ENCODE results near the gene C6orf47. TPM values are rescaled to one million over a fixed set of nuclear protein-coding genes. Genes with fewer than 3 reads are reported as not detected.

Gene C6orf47, protein sequence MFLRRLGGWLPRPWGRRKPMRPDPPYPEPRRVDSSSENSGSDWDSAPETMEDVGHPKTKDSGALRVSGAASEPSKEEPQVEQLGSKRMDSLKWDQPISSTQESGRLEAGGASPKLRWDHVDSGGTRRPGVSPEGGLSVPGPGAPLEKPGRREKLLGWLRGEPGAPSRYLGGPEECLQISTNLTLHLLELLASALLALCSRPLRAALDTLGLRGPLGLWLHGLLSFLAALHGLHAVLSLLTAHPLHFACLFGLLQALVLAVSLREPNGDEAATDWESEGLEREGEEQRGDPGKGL
- total RNA-seq: 15.9 TPM

GRCh38 chr6:31660381-31661261 is at the start of gene C6orf47:
Gene C6orf47 (minus strand): TSS chr6:31660778. CDS start chr6:31659947, 831 bp downstream.

GRCh38 chr6:31706599-31706998 is 46.0 kb upstream of the C6orf47 start, which contains the start of gene LY6G6F:
Gene LY6G6F (plus strand): TSS chr6:31706866. CDS start chr6:31706907, 41 bp downstream.

GRCh38 chr6:31702819-31703716 is 42.5 kb upstream of the C6orf47 start, which contains the start of gene ABHD16A:
Gene ABHD16A (minus strand): TSS chr6:31703324. CDS start chr6:31703281, 43 bp downstream.

DNA sequence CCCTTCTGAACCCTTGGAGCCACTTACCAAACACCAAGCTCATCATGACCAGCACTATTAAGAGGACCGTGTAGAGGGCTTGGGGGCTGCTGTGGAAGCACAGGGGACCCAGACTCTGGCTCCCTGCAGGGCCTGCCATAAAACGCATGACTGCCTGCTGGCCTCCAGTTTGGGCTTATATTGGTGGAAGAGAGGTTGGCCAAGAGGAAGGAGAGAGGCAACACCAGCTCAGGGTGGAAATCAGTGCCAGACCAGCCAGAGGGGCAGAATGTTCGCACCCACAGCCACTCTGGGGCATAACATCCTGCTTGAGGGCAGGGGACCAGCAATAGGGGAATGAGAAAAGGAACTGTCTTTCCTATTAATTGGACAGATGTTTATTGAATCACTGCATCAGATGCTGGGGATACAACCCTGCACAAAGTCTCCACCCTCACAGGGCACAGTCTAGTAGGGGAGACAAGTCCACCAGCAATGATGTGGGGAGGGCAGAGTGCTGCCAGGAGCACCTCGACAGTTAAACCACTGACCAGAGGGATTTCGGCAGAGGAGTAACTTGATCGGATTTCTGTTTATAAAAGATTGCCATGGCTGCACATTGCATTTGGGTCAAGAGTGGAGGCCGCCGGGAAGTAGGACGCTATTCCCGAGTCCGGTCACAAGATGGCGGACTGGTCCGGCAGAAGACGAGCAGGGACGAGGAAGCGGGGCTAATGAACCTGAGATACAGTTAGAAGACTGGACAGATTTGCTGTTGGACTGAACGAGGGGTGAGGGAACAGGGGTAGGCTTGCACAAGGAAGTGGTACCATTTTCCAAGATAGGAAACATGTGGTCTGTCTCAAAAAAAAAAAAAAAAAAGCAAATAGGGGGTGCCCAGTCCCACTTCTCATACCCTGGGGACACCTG is 19.9 kb upstream of the C6orf47 start, which contains the start of gene LY6G5C:
LY6G5C (minus strand) TSS at position 842 of the 909 bp plus-strand sequence; CDS start at position 148, 694 bp downstream.

GRCh38 chr6:31669676-31670075 is 9.1 kb upstream of the C6orf47 start, which contains the start of gene LY6G5B:
Gene LY6G5B (plus strand): TSS chr6:31669976. CDS start chr6:31670951, 975 bp downstream.

GRCh38 chr6:31665501-31666336 is 5.1 kb upstream of the C6orf47 start, which contains the start of gene CSNK2B:
Gene CSNK2B (plus strand): TSS chr6:31666080. CDS start chr6:31666832, 752 bp downstream.

GRCh38 chr6:31664790-31665500 is 4.4 kb upstream of the C6orf47 start, which contains the start of gene GPANK1:
Gene GPANK1 (minus strand): TSS chr6:31664997. CDS start chr6:31664478, 519 bp downstream.

DNA sequence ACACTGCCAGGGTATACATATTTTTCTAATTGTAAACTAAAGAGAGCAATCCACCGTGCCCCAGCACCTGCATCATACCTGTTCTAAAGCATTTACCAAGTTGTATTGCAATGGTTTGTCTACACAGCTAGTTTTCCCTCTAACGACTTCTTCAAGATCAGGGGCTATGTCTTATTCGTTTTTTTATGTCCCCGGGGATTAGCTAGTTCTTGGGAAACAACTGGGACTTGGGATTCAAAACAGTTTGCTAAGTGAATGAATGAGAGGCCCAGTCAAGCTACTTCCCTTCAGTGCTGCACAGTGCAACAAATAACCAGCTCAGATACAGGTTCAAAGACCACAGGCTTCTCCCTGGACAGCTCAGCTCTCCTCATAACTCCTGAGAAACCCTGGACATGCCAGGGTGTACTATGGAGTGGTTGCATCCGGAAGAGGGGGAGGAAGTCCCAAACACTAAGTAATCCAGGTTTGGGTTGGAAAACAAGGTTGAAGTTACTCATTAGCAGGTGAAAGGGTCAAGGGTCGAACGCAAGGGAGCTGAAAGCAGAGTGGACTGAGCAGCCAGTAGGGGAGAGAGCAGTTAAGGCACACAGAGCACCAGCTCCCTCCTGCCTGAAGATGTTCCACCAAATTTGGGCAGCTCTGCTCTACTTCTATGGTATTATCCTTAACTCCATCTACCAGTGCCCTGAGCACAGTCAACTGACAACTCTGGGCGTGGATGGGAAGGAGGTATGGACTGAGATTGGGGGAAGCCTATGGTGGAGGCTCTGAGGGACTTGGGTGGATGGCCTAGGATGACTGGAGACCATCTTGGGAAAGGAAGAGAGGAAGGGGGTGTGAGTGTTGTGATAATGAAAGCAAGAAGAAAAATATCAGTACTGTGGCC is 5.0 kb downstream of the C6orf47 start, which contains the start of gene APOM:
APOM (plus strand) TSS at position 546 of the 889 bp plus-strand sequence; CDS start at position 619, 73 bp downstream.

DNA sequence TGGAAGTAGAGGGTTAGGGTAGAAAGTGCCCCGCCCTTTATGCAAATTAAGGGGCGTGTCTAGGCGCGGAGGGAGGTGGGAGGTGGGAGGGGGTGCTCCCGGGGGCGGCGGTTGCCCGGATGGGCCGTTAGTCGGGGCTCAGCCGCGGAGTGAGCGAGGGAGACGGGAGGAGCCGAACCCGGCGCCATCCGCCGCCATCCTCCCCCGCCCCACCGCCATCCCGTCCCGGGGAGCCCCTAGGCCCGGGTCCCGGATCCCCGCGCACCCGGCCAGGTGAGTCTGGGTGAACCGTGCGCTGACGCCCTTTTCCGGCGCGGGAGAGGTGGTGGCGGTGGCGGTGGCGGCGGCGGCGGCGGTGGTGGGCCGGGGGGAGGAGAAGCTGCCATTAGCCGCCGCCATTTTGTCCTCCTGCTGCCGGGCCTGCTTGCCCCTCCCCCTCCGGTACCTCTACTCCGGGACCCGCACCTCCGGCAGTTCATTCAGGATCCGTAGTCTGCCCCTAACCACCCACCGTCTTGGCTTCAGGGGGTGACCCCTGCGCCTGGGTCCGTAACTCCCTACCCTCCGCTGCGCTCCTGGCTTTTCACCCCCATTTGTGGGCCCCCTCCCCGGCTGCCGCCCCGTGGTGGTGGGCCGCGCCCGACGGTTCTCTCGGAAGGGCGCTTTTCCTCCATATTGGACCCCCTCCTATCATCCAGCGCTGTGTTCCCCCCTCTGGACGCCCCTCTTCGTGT is 39.8 kb downstream of the C6orf47 start, which contains the start of gene PRRC2A:
PRRC2A (plus strand) TSS at position 130 of the 734 bp plus-strand sequence. CDS start 2,075 bp downstream, outside the sequence.

GRCh38 chr6:31614684-31615578 is 45.6 kb downstream of the C6orf47 start, which contains the start of gene AIF1:
Gene AIF1 (plus strand): TSS chr6:31615234. CDS start chr6:31615330, 96 bp downstream.

Small RNAs within 50 kb of the gene (small RNA-seq; reads per million reads assigned to genes)
- gene MIR4646 (not detected), gene MIR6832 (not detected), gene RF00019 (not detected), gene SNORA38 (2.6 reads per million, percentile 89 among the genes with 10 or more reads in this experiment), gene UQCRHP1 (not detected)

Other genes with a start within 250 kb of the C6orf47 start
- gene MICB, start 162.6 kb downstream of the C6orf47 start, total RNA-seq: 0.69 TPM
- gene MCCD1, start 131.8 kb downstream of the C6orf47 start, total RNA-seq: not detected
- gene DDX39B, start 118.8 kb downstream of the C6orf47 start, total RNA-seq: 303 TPM
- 69.4 TPM for gene ATP6V1G2, start 114.2 kb downstream of the C6orf47 start, total RNA-seq
- 16.1 TPM for gene NFKBIL1, start 113.2 kb downstream of the C6orf47 start, total RNA-seq
- not detected for gene LTA, start 88.5 kb downstream of the C6orf47 start, total RNA-seq
- 0.23 TPM for gene TNF, start 85.2 kb downstream of the C6orf47 start, total RNA-seq
- 0.46 TPM for gene LTB, start 78.4 kb downstream of the C6orf47 start, total RNA-seq
- gene LST1, start 74.5 kb downstream of the C6orf47 start, total RNA-seq: 6.0 TPM
- not detected for gene NCR3, start 67.8 kb downstream of the C6orf47 start, total RNA-seq
- 22.6 TPM for gene AIF1, start 45.5 kb downstream of the C6orf47 start, total RNA-seq
- gene PRRC2A, start 40.1 kb downstream of the C6orf47 start, total RNA-seq: 48.0 TPM
- gene BAG6, start 8.1 kb downstream of the C6orf47 start, total RNA-seq: 174 TPM
- 0.69 TPM for gene APOM, start 4.9 kb downstream of the C6orf47 start, total RNA-seq
- 12.0 TPM for gene GPANK1, start 4.2 kb upstream of the C6orf47 start, total RNA-seq
- 70.1 TPM for gene CSNK2B, start 5.3 kb upstream of the C6orf47 start, total RNA-seq
- gene LY6G5B, start 9.2 kb upstream of the C6orf47 start, total RNA-seq: 3.7 TPM
- gene LY6G5C, start 20.3 kb upstream of the C6orf47 start, total RNA-seq: 2.5 TPM
- gene ABHD16A, start 42.5 kb upstream of the C6orf47 start, total RNA-seq: 47.5 TPM
- gene LY6G6F, start 46.1 kb upstream of the C6orf47 start, total RNA-seq: not detected
- not detected for gene LY6G6D, start 54.6 kb upstream of the C6orf47 start, total RNA-seq
- gene LY6G6C, start 61.0 kb upstream of the C6orf47 start, total RNA-seq: not detected
- gene MPIG6B, start 62.6 kb upstream of the C6orf47 start, total RNA-seq: not detected
- 86.3 TPM for gene DDAH2, start 68.5 kb upstream of the C6orf47 start, total RNA-seq
- 44.1 TPM for gene CLIC1, start 75.8 kb upstream of the C6orf47 start, total RNA-seq
- gene MSH5, start 79.2 kb upstream of the C6orf47 start, total RNA-seq: 8.8 TPM
- gene SAPCD1, start 101.9 kb upstream of the C6orf47 start, total RNA-seq: 2.1 TPM
- 0.69 TPM for gene VWA7, start 116.5 kb upstream of the C6orf47 start, total RNA-seq
- gene VARS1, start 135.0 kb upstream of the C6orf47 start, total RNA-seq: 36.0 TPM
- 23.3 TPM for gene LSM2, start 146.2 kb upstream of the C6orf47 start, total RNA-seq
- gene HSPA1L, start 154.5 kb upstream of the C6orf47 start, total RNA-seq: 8.1 TPM
- gene HSPA1A, start 154.8 kb upstream of the C6orf47 start, total RNA-seq: 190 TPM
- 176 TPM for gene HSPA1B, start 167.0 kb upstream of the C6orf47 start, total RNA-seq
- 18.2 TPM for gene NEU1, start 202.0 kb upstream of the C6orf47 start, total RNA-seq
- not detected for gene SLC44A4, start 218.2 kb upstream of the C6orf47 start, total RNA-seq
- gene EHMT2, start 236.9 kb upstream of the C6orf47 start, total RNA-seq: 78.0 TPM
- gene ZBTB12, start 241.3 kb upstream of the C6orf47 start, total RNA-seq: 19.4 TPM

All from diencephalon (tissue), 1 donor.